ENCODE measurements around the gene AVEN. TPM values are rescaled to one million over a fixed set of nuclear protein-coding genes. Genes with fewer than 3 reads are reported as not detected.

AVEN gene
- total and polyA plus RNA-seq, 2 of the 8 experiments (the other 6 are each of a cell fraction or from before 2014, with no cell fraction given): 5.5 to 17.0 TPM

DNA sequence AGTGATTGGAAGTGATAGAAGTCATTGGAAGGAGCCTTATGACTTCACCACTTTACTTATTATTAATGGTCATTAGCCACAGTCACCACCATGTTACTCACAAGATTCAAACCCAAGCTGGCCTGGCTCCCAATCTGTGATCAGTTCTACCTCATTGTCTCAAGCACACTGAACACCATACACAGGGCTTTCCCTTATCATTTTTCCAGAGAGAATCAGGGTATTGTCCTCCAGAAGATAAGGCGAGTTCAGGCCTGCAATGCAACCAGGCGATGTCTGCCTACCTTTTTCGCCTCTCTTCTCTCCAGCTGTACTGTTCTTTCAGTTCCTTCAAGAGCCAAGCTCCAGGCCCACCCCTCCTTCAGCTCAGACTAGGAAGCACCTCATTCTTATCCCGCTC lies 37.8 kb upstream of the AVEN start (continued):
- TF ChIP-seq, protein P1, sequence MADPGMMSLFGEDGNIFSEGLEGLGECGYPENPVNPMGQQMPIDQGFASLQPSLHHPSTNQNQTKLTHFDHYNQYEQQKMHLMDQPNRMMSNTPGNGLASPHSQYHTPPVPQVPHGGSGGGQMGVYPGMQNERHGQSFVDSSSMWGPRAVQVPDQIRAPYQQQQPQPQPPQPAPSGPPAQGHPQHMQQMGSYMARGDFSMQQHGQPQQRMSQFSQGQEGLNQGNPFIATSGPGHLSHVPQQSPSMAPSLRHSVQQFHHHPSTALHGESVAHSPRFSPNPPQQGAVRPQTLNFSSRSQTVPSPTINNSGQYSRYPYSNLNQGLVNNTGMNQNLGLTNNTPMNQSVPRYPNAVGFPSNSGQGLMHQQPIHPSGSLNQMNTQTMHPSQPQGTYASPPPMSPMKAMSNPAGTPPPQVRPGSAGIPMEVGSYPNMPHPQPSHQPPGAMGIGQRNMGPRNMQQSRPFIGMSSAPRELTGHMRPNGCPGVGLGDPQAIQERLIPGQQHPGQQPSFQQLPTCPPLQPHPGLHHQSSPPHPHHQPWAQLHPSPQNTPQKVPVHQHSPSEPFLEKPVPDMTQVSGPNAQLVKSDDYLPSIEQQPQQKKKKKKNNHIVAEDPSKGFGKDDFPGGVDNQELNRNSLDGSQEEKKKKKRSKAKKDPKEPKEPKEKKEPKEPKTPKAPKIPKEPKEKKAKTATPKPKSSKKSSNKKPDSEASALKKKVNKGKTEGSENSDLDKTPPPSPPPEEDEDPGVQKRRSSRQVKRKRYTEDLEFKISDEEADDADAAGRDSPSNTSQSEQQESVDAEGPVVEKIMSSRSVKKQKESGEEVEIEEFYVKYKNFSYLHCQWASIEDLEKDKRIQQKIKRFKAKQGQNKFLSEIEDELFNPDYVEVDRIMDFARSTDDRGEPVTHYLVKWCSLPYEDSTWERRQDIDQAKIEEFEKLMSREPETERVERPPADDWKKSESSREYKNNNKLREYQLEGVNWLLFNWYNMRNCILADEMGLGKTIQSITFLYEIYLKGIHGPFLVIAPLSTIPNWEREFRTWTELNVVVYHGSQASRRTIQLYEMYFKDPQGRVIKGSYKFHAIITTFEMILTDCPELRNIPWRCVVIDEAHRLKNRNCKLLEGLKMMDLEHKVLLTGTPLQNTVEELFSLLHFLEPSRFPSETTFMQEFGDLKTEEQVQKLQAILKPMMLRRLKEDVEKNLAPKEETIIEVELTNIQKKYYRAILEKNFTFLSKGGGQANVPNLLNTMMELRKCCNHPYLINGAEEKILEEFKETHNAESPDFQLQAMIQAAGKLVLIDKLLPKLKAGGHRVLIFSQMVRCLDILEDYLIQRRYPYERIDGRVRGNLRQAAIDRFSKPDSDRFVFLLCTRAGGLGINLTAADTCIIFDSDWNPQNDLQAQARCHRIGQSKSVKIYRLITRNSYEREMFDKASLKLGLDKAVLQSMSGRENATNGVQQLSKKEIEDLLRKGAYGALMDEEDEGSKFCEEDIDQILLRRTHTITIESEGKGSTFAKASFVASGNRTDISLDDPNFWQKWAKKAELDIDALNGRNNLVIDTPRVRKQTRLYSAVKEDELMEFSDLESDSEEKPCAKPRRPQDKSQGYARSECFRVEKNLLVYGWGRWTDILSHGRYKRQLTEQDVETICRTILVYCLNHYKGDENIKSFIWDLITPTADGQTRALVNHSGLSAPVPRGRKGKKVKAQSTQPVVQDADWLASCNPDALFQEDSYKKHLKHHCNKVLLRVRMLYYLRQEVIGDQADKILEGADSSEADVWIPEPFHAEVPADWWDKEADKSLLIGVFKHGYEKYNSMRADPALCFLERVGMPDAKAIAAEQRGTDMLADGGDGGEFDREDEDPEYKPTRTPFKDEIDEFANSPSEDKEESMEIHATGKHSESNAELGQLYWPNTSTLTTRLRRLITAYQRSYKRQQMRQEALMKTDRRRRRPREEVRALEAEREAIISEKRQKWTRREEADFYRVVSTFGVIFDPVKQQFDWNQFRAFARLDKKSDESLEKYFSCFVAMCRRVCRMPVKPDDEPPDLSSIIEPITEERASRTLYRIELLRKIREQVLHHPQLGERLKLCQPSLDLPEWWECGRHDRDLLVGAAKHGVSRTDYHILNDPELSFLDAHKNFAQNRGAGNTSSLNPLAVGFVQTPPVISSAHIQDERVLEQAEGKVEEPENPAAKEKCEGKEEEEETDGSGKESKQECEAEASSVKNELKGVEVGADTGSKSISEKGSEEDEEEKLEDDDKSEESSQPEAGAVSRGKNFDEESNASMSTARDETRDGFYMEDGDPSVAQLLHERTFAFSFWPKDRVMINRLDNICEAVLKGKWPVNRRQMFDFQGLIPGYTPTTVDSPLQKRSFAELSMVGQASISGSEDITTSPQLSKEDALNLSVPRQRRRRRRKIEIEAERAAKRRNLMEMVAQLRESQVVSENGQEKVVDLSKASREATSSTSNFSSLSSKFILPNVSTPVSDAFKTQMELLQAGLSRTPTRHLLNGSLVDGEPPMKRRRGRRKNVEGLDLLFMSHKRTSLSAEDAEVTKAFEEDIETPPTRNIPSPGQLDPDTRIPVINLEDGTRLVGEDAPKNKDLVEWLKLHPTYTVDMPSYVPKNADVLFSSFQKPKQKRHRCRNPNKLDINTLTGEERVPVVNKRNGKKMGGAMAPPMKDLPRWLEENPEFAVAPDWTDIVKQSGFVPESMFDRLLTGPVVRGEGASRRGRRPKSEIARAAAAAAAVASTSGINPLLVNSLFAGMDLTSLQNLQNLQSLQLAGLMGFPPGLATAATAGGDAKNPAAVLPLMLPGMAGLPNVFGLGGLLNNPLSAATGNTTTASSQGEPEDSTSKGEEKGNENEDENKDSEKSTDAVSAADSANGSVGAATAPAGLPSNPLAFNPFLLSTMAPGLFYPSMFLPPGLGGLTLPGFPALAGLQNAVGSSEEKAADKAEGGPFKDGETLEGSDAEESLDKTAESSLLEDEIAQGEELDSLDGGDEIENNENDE (IDR thresholded peaks at IDR 0.05; ENCODE audit: insufficient replicate concordance, low read length): no peak
- TF ChIP-seq MAFK (IDR thresholded peaks at IDR 0.05; ENCODE audit: low read depth, low read length) (no peak), GTF2F1 (IDR thresholded peaks at IDR 0.05; ENCODE audit: borderline replicate concordance, low read depth, low read length) (no peak), TCF12 (IDR thresholded peaks at IDR 0.05; ENCODE audit: low read depth, low read length) (no peak), SIRT6 (IDR thresholded peaks at IDR 0.05; ENCODE audit: low read length) (no peak)

All from H1 (cell line).